GM23338 (cell line): ENCODE results near the gene PHLDB3. TPM values are rescaled to one million over a fixed set of nuclear protein-coding genes. Genes with fewer than 3 reads are reported as not detected.
A peak's percentile ranks its signal among the peaks of the same experiment; 100 is the strongest.

Experiments used
- ATAC-seq: fragments of 200-7000 bp; cut with Tn5 transposase; 3 replicates; pipeline ENCODE4 v1.9.1; 2020
- DNase-seq: peaks from one replicate; pipeline ENCODE4 v3.0.0-alpha.2; 2015; ENCODE audit warnings: low spot score
- H2AFZ ChIP-seq: fragments of 200-600 bp; sonication (generic); 2 replicates; pipeline ENCODE4 v1.8.0; 2016; ENCODE audit warnings: antibody characterized with exemption, mild to moderate bottlenecking, moderate library complexity
- H3F3A ChIP-seq: fragments of 200-600 bp; sonication (generic); replicated peaks from 2 replicates; pipeline ENCODE4 v1.8.0; 2017; ENCODE audit warnings: antibody characterized with exemption, mixed run types, low read depth
- H3K27ac ChIP-seq: fragments of 200-600 bp; sonication (generic); 2 replicates; pipeline ENCODE4 v1.6.1; 2016; ENCODE audit warnings: low read depth
- H3K27me3 ChIP-seq: fragments of 200-600 bp; sonication (generic); 2 replicates; pipeline ENCODE4 v1.8.0; 2016; ENCODE audit warnings: mild to moderate bottlenecking, mixed run types, moderate library complexity; ENCODE audit not compliant: insufficient read depth
- H3K36me3 ChIP-seq: fragments of 200-600 bp; sonication (generic); 2 replicates; pipeline ENCODE4 v1.8.0; 2016; ENCODE audit warnings: mild to moderate bottlenecking; ENCODE audit not compliant: insufficient read depth
- H3K4me1 ChIP-seq: fragments of 200-600 bp; sonication (generic); 2 replicates; pipeline ENCODE4 v1.8.0; 2016; ENCODE audit warnings: mild to moderate bottlenecking, moderate library complexity; ENCODE audit not compliant: insufficient read depth
- H3K4me2 ChIP-seq: fragments of 200-600 bp; sonication (generic); 2 replicates; pipeline ENCODE4 v1.7.1; 2017; ENCODE audit warnings: mixed run types
- H3K4me3 ChIP-seq: fragments of 200-600 bp; sonication (generic); 2 replicates; pipeline ENCODE4 v1.6.1; 2016; ENCODE audit warnings: mixed run types
- H3K79me2 ChIP-seq: fragments of 200-600 bp; sonication (generic); replicated peaks from 2 replicates; pipeline ENCODE4 v1.8.0; 2017; ENCODE audit warnings: mild to moderate bottlenecking; ENCODE audit not compliant: insufficient read depth
- H3K9me2 ChIP-seq: fragments of 200-600 bp; sonication (generic); 2 replicates; pipeline ENCODE4 v1.8.0; 2017; ENCODE audit not compliant: insufficient read depth
- H4K20me1 ChIP-seq: fragments of 200-600 bp; sonication (generic); replicated peaks from 2 replicates; pipeline ENCODE4 v1.8.0; 2017; ENCODE audit warnings: mild to moderate bottlenecking; ENCODE audit not compliant: insufficient read depth
- H3K27ac Mint-ChIP-seq: 2 replicates; pipeline ENCODE4 v1.8.0; 2020; ENCODE audit warnings: inconsistent platforms, mild to moderate bottlenecking, moderate library complexity, mixed read lengths
- H3K27me3 Mint-ChIP-seq: 3 replicates; pipeline ENCODE4 v1.8.0; 2022; ENCODE audit warnings: low read depth, mild to moderate bottlenecking, moderate library complexity, mixed read lengths, inconsistent platforms; ENCODE audit not compliant: insufficient read depth, poor library complexity
- H3K36me3 Mint-ChIP-seq: 3 replicates; pipeline ENCODE4 v1.8.0; 2021; ENCODE audit warnings: low read depth, mild to moderate bottlenecking, inconsistent platforms, moderate library complexity, mixed read lengths
- H3K4me1 Mint-ChIP-seq: 3 replicates; pipeline ENCODE4 v1.8.0; 2020; ENCODE audit warnings: mild to moderate bottlenecking, inconsistent platforms, mixed read lengths
- H3K4me3 Mint-ChIP-seq: 3 replicates; pipeline ENCODE4 v1.8.0; 2021; ENCODE audit warnings: moderate library complexity, mild to moderate bottlenecking, inconsistent platforms, mixed read lengths
- H3K9me3 Mint-ChIP-seq: 3 replicates; pipeline ENCODE4 v1.8.0; 2020; ENCODE audit warnings: moderate library complexity, mild to moderate bottlenecking, inconsistent platforms, mixed read lengths
- EZH2 ChIP-seq: fragments of 200-600 bp; sonication (generic); IDR thresholded peaks from one replicate; pipeline ENCODE4 v1.8.0; 2017; ENCODE audit warnings: antibody characterized with exemption, mild to moderate bottlenecking, low read depth; ENCODE audit not compliant: unreplicated experiment
- STAT1 ChIP-seq: IDR thresholded peaks from one replicate; pipeline ENCODE4 v1.6.1; 2016; ENCODE audit warnings: antibody characterized with exemption; ENCODE audit not compliant: unreplicated experiment
- ZNF331 ChIP-seq: fragments of 250-450 bp; sonication (Bioruptor Pico); IDR thresholded peaks from 2 replicates; pipeline ENCODE4 v1.5.0; 2020; ENCODE audit warnings: low read depth, mild to moderate bottlenecking, moderate library complexity
- polyA plus RNA-seq: library from polyadenylated mRNA; unstranded; fragments of >200 nt; fragmentation: Nextera tagmentation; extraction: Ambion mirVana; gene quantifications from 2 replicates; pipeline ENCODE4 v1.2.1, GENCODE V29; 2016
- total RNA-seq: library from RNA; depleted of rRNA; stranded (reverse); fragments of >200 nt; shearing (Covaris generic); gene quantifications from 2 replicates; pipeline ENCODE4 v1.2.3, GENCODE V29; 2014
- TF ChIP-seq, protein P1 (sequence below): IDR thresholded peaks from one replicate; pipeline ENCODE4 v1.6.1; 2018; ENCODE audit warnings: antibody characterized with exemption; ENCODE audit not compliant: unreplicated experiment
- TF ChIP-seq, protein P2 (sequence below), 2 experiments: fragments of 200-600 bp in 1 of 2; sonication (generic) in 1 of 2; conservative IDR thresholded peaks; 2 replicates each; pipeline versions ENCODE4 v1.5.1 to v1.6.1; 2016 to 2017; ENCODE audit warnings: antibody characterized with exemption in 2 of 2, low read depth in 2 of 2, mild to moderate bottlenecking in 2 of 2, moderate library complexity in 1 of 2

Gene PHLDB3
- total and polyA plus RNA-seq, 2 experiments from 2014 or later = 6.3 to 15.4 TPM

DNA sequence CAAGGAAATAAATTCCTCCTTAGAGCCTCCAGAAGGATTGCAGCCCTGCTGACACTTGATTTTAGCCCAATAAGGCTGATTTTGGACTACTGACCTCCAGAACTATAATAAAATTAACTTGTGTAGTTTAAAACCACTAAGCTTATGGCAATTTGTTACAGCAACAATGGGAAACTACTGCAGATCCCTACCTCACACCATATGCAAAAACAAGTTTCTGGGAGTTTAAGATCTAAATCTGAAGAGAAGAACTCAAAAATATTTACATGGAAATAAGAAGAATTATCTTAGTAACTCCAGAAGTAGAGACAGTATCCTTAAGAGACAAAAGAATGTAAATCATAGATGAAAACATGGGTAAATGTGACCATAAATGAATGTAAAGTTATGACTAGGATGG is 34.4 kb upstream of the PHLDB3 start (continued):
- TF ChIP-seq, protein P1, sequence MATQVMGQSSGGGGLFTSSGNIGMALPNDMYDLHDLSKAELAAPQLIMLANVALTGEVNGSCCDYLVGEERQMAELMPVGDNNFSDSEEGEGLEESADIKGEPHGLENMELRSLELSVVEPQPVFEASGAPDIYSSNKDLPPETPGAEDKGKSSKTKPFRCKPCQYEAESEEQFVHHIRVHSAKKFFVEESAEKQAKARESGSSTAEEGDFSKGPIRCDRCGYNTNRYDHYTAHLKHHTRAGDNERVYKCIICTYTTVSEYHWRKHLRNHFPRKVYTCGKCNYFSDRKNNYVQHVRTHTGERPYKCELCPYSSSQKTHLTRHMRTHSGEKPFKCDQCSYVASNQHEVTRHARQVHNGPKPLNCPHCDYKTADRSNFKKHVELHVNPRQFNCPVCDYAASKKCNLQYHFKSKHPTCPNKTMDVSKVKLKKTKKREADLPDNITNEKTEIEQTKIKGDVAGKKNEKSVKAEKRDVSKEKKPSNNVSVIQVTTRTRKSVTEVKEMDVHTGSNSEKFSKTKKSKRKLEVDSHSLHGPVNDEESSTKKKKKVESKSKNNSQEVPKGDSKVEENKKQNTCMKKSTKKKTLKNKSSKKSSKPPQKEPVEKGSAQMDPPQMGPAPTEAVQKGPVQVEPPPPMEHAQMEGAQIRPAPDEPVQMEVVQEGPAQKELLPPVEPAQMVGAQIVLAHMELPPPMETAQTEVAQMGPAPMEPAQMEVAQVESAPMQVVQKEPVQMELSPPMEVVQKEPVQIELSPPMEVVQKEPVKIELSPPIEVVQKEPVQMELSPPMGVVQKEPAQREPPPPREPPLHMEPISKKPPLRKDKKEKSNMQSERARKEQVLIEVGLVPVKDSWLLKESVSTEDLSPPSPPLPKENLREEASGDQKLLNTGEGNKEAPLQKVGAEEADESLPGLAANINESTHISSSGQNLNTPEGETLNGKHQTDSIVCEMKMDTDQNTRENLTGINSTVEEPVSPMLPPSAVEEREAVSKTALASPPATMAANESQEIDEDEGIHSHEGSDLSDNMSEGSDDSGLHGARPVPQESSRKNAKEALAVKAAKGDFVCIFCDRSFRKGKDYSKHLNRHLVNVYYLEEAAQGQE = no peak
- no peak for TF ChIP-seq STAT1
- TF ChIP-seq ZNF331 (CRISPR knock-in tag) = no peak

DNA sequence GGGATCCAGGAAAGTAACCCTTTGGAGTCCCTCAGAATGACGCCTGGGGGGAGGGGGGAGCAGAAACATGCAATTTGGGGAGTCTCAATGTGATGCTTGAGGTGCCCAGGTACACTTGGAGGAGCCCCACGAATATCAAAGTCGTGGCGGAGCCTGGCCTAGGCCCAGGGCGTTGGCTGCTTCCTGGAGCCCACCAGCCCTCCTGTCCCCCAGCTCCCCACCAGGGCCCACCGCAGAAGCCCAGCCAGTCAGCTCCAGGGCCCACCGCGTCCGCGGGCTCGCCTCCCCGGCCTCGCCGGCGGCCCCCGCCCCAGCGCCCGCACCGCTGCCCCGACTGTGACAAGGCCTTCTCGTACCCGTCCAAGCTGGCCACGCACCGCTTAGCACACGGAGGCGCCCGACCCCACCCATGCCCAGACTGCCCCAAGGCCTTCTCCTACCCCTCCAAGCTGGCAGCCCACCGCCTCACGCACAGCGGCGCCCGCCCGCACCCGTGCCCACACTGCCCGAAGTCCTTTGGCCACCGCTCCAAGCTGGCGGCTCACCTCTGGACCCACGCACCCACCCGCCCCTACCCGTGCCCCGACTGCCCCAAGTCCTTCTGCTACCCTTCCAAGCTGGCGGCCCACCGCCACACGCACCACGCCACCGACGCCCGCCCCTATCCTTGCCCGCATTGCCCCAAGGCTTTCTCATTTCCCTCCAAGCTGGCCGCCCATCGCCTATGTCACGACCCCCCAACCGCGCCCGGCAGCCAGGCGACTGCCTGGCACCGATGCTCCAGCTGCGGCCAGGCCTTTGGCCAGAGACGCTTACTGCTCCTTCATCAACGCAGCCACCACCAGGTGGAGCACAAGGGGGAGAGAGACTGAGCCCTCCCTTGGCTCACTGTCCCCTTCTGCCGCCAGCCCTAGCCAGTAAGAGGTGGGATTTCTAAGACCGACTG is 30.5 kb upstream of the PHLDB3 start:
- H3K9me3 Mint-ChIP-seq = peaks cover 14% of the 10 kb centered on the region
- Histone ChIP-seq H3K27ac (no peak overlapping the region; the same call in 1 of the 2 replicates), H2AFZ (peak overlapping the region; percentile 33; the same call in 1 of the 2 replicates), H3K4me2 (peak overlapping the region; percentile 87), H3K79me2 (no peaks in the 10 kb centered on the region), H4K20me1 (no peaks in the 10 kb centered on the region; the same call in none of the 2 replicates), H3K9me2 (0 out of 2 replicates have a peak, but pooled peaks cover 3% of the 10 kb centered on the region), H3K27me3 (0 out of 2 replicates have a peak, but pooled peaks cover 4% of the 10 kb centered on the region), H3K36me3 (peaks cover 17% of the 10 kb centered on the region), H3K4me1 (peaks cover 6% of the 10 kb centered on the region; the same call in 1 of the 2 replicates), H3F3A (peaks cover 12% of the 10 kb centered on the region), H3K4me3 (peak overlapping the region; percentile 57)
- peaks cover 10% of the 10 kb centered on the region for H3K4me1 Mint-ChIP-seq
- peak; percentile 56 for ATAC-seq
- TF ChIP-seq, protein P2, sequence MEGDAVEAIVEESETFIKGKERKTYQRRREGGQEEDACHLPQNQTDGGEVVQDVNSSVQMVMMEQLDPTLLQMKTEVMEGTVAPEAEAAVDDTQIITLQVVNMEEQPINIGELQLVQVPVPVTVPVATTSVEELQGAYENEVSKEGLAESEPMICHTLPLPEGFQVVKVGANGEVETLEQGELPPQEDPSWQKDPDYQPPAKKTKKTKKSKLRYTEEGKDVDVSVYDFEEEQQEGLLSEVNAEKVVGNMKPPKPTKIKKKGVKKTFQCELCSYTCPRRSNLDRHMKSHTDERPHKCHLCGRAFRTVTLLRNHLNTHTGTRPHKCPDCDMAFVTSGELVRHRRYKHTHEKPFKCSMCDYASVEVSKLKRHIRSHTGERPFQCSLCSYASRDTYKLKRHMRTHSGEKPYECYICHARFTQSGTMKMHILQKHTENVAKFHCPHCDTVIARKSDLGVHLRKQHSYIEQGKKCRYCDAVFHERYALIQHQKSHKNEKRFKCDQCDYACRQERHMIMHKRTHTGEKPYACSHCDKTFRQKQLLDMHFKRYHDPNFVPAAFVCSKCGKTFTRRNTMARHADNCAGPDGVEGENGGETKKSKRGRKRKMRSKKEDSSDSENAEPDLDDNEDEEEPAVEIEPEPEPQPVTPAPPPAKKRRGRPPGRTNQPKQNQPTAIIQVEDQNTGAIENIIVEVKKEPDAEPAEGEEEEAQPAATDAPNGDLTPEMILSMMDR (conservative IDR thresholded peaks at IDR 0.05; ENCODE audit: low read depth in 2 of 2) = peak; percentile 71 to 84
- TF ChIP-seq EZH2 = no peak
- peak overlapping the region; percentile 83 for H3K4me3 Mint-ChIP-seq
- peak; percentile 95 for DNase-seq
- H3K27ac Mint-ChIP-seq = no peak overlapping the region
- H3K27me3 Mint-ChIP-seq = peaks cover 4% of the 10 kb centered on the region
- peaks cover 31% of the 10 kb centered on the region for H3K36me3 Mint-ChIP-seq
